HCT116 (cell line): Measurements from ENCODE around the gene DPH1.

Experiments
- CTCF ChIP-seq, 3 experiments: fragments of 200-600 bp in 1 of 3; sonication (generic) in 1 of 3; IDR thresholded peaks in 2 of 3; conservative IDR thresholded peaks in 1 of 3; 2 replicates each; pipeline ENCODE4 v1.5.1; 2012 to 2017; ENCODE audit warnings: low read depth in 2 of 3, low read length in 2 of 3, antibody characterized with exemption in 1 of 3, borderline replicate concordance in 1 of 3, control low read depth in 1 of 3, mild to moderate bottlenecking in 1 of 3, mixed read lengths in 1 of 3, mixed run types in 1 of 3, moderate library complexity in 1 of 3; ENCODE audit not compliant: insufficient read depth in 1 of 3
- EZH2phosphoT487 ChIP-seq: fragments of 200-600 bp; IDR thresholded peaks from 2 replicates; pipeline ENCODE4 v1.6.1; 2018; ENCODE audit warnings: antibody characterized with exemption, borderline replicate concordance
- REST ChIP-seq: IDR thresholded peaks from 2 replicates; pipeline ENCODE4 v1.6.1; 2012; ENCODE audit warnings: low read depth

- TF ChIP-seq CTCF (IDR thresholded peaks at IDR 0.05 in 2 of 3, conservative IDR thresholded peaks at IDR 0.05 in 1 of 3; ENCODE audit: borderline replicate concordance in 1 of 3, insufficient read depth in 1 of 3, low read depth in 2 of 3, low read length in 2 of 3): no peak
- TF ChIP-seq REST: no peak
- no peak for TF ChIP-seq EZH2phosphoT487
These were observed 53.7 kb downstream of the DPH1 start for GRCh38 chr17:2083613-2084035.
